ENCODE measurements around the gene WTIP.
"Not testable (repeated sequence)": the region's sequence is repeated elsewhere in the genome, so short reads cannot be mapped to it uniquely, and the experiment has no call there.

WTIP gene

DNA sequence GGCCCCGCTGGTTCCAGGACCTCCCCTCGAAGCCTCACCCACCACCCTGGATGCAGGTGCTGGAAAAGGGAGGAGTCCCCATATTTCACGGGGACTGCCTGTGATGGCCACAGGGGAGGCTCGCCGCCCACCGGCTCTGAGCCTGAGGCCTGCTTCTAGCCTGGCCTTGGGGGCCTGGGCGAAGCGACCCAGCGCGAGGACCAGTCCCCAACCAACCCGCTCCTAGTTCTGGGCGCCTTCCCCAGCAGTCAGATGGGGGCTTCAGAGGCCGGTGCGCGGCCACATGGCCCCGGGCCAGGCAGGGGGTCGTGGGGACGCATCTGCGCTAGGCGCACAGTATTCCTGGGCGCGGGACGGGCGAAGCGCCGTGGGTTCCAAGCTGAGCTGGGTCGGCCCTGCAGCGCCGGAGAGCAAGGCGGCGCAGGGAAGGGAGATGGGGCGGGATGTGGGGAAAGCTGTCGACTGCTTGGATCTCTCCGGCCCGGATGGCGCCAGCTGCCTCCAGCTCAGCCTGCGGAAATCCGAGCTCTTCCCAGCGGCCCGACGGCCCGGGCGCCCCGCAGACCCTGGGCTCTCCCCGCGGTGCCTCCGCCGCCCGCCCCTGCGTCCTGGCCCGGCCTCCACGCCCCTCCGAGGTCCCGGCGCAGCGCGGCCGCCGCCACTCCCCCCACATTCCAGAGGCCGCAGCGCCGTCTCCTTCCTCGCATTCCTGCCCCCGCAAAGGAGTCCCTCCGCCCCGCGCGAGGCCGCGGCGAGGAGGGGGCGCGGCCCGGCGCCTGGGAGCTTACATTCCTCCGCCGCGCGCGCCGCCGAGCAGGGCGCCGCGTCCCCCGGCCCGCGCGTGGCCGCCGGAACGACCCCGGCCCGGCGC, at the start of gene WTIP:
Gene WTIP, plus strand, starts transcription at position 788 of the 871 bp plus-strand sequence. CDS start 217 bp downstream, outside the sequence.
- peak in 2 of 14 donors; percentile 10 to 24 for DNase-seq

DNA sequence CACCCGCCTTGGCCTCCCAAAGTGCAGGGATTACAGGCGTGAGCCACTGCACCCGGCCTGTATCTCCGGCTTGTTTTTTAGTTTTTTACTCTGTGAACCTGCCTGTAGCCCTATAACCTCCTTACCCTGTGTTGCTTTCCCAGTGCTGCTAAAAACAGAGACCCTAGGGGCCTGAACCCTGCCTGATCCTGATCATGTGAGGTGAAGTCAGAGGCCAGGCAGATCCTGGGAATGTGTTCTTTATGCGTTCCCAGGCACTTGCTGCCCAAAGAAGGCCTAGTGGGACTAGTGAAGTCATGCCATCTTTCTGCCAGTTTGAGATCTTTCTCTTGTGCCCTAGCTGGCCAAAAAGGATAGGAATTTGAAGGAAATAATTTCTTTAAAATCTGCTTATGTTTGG, 48.8 kb upstream of the WTIP start:
- DNase-seq, result no peak

DNA sequence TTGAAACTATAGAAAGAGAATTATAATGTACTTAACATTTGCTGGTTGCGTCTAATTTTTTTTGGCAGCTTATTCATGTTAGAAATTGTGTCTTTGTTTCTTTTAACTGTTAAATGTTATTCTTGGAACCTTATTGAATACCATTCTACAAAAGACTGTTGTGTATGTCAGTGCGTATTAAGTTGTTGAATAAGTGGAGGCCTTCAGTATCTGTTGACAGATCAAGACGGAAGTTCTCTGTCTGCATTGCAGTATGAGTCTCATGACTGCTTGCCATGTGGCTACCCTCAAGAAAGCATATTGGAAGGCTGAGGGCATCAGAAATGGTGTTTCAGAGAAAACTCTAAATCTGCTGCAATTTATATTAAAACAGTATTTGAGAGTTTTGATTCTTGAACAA, 44.8 kb upstream of the WTIP start:
- DNase-seq, result no peak

DNA sequence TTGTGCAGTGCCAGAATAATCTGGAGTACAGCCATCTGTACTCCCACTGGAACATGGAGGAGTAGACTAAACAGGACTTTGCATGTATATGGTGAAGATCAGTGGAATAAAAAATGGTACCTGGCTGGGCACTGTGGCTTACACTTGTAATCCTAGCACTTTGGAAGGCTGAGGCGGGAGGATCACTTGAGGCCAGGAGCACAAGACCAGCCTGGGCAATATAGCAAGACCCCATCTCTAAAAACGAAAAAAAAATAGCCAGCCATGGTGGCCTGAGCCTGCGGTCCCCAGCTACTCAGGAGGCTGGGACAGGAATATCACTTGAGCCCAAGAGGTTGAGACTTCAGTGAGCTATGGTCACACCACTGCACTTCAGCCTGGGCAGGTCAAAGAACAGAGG, 33.4 kb upstream of the WTIP start:
- DNase-seq, result no peak

DNA sequence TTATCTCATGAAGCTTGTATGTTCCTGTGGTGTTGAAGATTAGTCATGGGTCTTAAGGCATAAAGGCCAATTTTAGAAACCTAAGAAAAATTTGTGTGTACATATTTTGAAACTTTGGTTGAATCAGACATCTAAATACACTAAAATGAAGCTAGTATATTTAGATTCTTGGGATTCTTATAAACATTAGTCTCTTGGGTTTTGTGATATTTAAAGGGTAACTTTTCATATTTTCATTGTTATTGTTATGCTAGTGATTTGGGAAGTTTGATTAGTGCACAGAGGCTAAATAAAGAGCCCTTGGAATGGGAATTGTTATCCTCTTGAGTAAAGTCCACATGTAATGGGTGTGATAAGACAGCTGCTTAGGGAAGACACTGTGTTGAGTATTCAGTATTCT, 28.8 kb upstream of the WTIP start:
- DNase-seq, result no peak

DNA sequence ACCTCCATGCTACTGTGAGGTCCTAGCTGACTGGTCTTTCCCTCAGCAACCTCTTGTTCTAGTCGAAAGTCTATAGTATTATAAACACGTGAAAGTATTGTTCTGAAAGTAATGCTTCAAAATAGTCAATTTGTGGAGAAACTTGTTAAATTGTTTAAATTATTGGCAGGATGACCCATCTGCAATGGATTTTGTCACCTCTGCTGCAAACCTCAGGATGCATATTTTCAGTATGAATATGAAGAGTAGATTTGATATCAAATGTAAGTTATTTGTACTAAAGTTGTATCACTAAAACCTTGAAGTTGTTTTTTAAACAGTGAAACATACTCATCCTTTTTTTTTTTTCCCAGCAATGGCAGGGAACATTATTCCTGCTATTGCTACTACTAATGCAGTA, 27.5 kb upstream of the WTIP start:
- no peak for DNase-seq

DNA sequence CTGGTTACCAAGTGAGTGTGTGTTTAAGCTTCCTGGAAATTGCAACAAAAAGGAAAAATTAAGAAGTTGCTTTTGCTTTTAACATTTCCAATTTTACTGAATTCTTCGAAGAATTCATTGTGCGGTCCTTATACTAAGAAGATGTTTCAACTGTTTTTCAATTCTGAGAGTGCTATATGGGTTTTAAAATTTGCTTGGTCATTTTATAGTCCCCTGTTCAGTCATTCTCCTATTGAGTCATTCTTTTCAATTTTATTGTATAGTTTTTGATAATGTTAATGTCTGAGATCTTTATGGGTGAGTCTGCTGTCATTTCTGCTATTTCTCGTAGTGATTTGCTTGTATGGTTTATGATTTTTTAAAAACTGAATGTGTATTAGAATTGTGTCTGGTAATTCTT, 26.9 kb upstream of the WTIP start:
- no peak for DNase-seq

DNA sequence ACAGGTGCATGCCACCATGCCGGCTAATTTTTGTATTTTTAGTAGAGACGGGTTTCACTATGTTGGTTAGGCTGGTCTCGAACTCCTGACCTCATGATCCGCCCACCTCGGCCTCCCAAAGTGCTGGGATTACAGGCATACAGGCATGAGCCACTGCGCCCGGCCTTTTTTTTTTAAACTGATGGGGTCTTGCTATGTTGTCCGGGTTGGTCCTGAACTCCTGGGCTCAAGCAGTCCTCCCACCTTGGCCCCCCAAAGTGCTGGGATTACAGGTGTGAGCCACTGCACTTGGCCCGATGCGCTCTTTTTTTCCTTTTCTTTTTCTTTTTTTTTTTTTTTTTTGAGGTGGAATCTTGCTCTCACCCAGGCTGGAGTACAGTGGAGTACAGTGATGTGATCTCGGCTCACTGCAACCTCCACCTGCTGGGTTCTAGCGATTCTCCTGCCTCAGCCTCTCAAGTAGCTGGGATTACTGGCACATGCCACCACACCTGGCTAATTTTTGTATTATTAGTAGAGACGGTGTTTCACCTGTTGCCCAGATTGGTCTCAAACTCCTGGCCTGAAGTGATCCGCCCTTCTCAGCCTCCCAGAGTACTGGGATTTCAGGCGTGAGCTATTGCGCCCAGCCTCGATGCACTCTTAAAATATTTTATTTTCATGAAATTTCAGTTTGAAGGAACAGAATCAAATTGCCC, 25.6 kb upstream of the WTIP start:
- not testable (repeated sequence) for DNase-seq

DNA sequence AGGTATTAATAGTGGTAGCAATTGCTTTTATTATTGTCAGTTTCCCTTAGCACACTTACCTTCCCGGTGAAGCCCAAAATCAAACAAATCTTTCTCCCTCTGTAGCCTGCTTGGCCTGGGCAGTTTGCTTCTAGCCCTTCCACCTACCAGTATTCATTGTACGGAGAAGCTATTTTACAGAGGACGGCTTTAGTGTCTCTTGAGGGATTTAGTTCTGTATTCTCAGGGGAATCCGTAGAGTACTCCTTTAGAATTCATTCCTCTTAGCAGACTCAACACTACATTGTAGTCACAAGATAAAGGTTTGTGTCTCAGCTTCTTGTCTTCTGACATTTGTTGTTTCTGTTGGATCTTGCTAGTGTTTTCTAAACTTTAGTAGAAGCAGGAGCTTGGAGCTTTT, 24.1 kb upstream of the WTIP start:
- peak in 1 of 14 donors; percentile 2 for DNase-seq

DNA sequence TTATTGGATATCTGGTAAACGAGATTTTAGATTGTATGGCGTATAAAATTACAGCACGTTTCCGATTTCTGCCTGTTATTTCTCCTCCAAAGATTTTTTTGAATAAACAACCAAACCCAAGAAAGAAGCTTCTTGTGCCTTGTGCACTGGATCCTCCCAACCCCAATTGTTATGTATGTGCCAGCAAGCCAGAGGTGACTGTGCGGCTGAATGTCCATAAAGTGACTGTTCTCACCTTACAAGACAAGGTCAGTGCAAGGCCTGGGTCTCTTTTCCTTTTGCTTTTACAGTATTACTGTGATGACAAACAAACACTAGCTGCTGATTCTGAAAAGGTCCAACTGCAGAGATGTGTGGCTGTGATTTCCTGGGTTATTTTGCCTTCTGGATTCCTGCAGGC, 22.9 kb upstream of the WTIP start:
- peak in 1 of 14 donors; percentile 4 for DNase-seq

DNA sequence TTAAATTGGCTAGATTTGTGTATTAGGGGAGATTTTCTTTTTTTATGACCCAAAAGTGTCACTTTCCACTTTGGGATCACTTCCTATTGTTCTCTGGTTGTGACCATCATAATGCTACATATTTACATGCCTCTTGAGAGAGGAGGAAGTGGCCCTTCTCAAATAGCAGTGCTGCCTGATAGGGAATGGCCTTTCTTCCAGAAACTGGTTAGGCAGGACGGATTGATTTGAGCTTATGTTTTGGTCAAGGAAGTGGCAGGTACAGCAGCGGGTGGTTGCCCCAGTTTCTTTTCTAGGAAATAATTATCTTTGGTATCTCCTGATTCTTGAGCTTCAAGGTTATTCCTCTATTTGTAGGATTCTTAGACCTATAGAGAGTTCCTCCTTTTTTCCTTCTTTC, 21.9 kb upstream of the WTIP start:
- no peak for DNase-seq

DNA sequence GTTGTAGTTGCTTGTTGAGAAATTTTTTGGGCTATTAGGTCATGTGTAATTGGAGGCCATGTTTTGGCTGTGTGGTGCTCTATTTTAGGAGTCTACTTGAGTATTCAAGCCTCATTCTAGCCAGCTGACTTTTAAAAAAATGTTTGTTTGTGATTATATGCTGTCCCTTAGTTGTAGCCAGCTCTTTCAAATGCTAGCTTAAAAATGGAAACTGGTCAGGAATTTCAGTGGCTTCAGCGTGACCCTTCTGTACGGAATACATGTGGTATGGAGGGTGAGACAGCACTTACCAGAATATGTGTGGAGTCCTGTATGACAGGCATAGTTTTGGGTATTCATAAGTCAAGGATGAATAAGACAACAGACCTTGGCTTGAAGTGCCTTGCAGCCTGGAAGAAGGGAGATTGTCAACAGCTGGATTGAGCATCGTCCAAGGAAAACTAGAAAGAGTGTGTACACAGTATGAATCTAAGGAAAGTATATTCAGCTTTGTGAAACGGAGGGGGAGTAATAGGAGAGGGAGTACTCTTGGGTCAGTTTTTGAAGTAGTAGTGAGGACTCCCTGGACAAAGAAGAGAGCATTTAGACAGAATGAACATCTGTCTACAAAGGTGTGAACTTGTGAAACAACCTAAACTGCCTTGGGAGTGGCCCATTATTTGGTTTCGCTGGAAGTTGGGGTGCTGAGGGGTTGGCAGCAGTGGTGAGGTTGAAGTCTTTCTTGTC, 20.0 kb upstream of the WTIP start:
- DNase-seq, result no peak

DNA sequence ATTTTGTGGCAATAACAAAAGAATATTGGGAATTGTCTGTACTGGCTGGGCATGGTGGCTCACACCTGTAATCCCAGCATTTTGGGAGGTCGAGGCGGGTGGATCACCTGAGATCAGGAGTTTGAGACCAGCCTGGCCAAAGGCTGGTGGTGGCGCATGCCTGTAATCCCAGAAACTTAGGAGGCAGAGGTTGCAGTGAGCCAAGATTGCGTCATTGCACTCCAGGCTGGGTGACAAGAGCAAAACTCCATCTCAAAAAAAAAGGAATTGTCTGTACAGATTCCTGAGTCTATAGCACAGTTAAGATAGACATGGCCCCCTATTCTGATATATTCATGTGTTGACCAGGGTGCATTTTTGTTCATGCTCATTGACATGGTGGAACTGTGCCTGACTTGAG, 16.8 kb upstream of the WTIP start:
- DNase-seq, result not testable (repeated sequence)

DNA sequence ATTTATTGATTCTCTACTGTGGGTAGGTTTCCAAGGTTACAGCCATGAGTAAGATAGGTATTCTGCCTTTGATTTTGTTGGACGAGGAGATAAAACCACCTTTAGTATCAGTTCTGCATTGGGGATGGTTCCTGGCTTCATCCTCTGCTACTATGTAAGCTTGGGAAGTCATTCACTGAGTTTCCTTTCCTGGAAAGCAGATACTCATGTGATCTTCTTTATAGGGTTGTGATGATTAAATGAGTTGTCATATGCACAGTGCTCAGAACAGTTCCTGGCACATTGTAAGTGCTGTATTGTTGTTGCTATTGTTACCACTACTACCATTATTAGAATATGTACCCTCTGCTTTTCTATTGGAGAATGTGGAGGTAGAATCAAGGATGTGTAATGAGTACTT, 13.1 kb upstream of the WTIP start:
- no peak for DNase-seq

DNA sequence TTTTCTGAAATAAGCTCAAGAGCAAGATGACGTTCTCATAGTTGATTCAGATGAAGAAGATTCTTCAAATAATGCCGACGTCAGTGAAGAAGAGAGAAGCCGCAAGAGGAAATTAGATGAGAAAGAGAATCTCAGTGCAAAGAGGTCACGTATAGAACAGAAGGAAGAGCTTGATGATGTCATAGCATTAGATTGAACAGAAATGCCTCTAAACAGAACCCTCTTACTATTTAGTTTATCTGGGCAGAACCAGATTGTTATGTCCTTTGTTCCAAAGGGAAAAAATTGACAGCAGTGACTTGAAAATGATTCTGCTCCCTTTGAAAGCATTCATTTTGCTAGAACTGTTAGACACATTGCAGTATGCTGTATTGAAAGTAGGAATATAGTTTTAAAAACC, 12.5 kb upstream of the WTIP start:
- DNase-seq, result not testable (repeated sequence)

DNA sequence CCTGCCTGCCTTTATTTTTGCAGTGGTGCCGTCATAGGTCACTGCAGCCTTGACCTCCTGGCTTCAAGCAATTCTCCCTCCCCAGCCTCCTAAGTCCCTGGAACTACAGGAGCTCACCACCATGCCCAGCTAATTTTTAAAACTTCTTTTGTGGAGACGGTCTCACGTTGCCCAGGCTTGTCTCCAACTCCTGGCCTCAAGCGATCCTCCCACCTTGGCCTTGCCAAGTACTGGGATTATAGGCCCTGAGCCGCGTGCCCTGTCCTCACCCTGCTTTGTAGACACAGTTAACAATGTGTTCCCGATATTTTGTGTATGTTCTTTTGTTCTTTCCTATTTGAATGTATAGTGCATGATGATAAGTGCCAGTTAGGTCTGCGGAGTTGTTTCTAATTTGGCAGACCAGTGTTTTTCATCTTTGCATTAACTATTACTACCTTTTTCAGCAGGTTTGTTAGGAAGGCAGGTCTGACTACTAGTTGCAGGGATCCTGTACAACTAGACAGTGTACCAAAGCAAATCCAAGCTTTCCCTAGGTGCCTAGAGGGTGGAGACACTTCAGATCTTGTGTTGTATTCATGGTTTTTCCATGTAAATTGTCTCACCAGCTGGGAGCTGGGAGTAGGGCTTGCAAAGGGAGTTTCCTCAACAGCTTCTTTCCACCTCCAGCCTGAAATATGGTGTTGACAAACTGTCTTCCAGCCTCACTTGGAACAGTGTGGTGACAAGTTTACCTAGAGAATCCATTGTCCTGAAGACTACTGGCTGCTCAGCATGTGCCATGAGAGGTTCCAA, 9.5 kb upstream of the WTIP start:
- DNase-seq, result no peak

DNA sequence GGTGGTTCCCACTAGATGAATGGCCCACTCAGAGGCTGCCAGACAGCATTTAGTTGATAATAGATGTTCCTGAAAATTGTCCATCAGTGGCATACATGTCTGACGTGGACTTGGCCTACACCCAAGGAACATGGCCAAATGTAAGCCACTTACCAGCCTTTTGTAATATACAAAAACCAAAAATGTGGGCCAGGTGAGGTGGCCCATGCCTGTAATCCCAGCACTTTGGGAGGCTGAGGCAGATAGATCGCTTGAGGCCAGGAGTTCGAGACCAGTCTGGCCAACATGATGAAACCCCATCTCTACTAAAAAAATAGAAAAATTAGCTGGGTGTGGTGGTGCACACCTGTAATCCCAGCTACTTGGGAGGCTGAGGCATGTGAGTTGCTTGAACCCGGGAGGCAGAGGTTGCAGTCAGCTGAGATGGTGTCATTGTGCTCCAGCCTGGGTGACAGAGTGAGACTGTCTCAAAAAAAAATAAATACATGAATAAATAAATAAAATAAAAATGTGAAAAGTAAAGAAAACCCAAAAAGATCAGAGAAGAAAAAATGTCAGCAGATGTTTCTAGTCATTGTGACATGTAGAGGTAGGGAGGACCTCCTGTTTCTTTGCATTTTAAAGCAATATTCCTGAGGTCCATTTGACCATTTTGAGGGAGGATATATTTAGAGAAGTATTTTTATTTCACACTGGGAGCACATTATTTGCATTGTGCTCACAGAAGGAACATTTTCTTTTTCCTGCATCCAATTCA, 7.1 kb upstream of the WTIP start:
- no peak for DNase-seq

DNA sequence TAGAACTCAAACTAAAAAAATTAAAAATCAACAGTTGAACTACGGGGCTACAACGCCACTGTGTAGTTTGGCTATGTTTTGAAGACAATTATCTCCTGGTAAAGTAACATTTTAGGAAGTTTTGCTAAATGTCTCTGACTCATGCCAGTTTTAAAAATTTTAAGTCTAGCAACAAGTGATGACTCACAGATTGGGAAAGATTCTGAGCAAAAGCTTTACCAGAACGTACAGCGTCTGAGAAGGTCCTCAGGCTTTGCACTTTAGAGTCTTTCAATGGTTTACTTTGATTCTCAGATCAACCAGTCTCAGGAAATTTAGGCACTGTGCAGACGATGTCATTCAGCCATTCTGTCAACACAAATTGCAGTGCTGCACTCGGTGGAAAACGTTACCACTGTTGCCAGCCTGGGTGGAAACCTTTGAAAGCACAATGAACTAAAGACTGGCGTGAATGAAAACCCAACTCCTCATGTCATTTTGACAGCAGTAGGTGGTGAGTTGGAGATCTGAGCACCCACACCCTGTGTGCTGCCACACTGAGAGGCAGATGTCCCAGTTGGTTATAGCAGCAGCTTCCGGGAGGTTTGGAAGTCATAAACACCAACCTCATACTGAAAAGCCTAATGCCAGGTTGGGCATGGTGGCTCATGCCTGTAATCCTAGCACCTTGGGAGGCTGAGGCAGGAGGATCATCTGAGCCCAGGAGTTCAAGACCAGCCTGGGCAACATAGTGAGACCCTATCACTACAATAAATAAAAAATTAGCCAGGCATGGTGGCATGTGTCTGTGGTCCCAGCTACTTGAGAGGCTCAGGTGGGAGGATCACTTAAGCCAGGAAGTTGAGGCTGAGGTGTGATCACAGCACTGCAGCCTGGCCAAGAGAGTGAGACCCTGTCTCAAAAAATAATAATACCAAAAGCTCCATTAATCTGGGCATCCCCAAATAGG, 6.3 kb upstream of the WTIP start:
- DNase-seq, result no peak

DNA sequence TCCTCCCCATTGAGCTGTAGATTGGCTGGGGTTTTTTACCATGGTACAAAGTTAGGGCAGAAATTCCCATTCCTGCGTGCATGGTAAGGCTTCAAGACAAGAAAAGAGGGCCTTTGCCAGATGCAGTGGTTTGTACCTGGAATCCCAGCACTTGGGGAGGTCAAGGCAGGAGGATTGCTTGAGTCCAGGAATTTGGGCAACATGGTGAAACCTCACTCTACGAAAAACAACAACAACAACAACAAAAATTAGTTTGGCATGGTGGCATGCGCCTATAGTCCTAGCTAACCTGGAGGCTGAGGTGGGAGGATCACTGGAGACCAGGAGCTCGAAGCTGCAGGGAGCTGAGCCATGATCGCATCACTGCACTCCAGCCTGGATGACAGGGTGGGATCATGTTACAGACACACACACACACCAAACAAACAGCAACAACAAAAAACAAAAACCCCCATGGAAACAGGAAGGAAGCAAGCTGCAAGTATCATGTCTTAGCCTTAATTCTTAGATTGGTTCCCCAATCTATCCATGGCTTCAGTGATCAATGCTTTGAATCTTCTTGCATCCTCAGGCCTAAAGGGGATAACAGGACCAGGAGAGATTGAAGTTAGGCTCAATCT, 5.5 kb upstream of the WTIP start:
- no peak for DNase-seq

DNA sequence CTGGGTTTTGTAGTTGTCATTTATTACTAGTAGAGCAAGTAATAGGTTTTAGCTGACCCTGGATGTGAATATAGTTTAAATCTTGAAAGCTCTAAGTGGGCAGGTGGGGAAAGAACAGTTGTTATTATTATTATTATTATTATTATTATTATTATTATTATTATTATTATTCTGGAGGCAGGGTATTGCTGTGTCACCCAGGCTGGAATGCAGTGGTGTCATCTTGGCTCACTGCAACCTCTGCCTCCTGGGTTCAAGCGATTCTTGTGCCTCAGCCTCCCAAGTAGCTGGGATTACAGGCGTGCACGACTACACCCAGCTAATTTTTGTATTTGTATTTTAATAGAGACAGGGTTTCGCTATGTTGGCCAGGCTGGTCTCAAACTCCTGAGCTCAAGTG, 3.1 kb upstream of the WTIP start:
- not testable (repeated sequence) for DNase-seq
